ENCODE measurements around the gene CORO1A. TPM values are rescaled to one million over a fixed set of nuclear protein-coding genes. Genes with fewer than 3 reads are reported as not detected.

The CORO1A gene
- total RNA-seq, 1 experiment from 2014 or later, result 7.0 TPM

GRCh38 chr16:30179931-30180330 lies 3.5 kb upstream of the CORO1A start:
- Histone ChIP-seq H3K27me3 (ENCODE audit: insufficient read depth, low read length) (no peaks in the 10 kb centered on the region), H3K4me2 (ENCODE audit: low read length) (no peak overlapping the region), H4K20me1 (ENCODE audit: insufficient read depth) (no peaks in the 10 kb centered on the region), H2AFZ (ENCODE audit: low read depth, low read length, poor library complexity, severe bottlenecking) (no peak overlapping the region), H3K9me2 (ENCODE audit: insufficient read depth) (no peaks in the 10 kb centered on the region), H3K9me3 (ENCODE audit: control insufficient read depth in 1 of 2, insufficient read depth in 1 of 2, low read depth in 1 of 2, low read length in 2 of 2) (no peaks in the 10 kb centered on the region), H3K79me2 (ENCODE audit: insufficient read depth, low read length) (no peaks in the 10 kb centered on the region), H3K4me1 (ENCODE audit: control insufficient read depth in 1 of 2, insufficient read depth in 2 of 2, low read length in 2 of 2) (peaks cover 13 to 20% of the 10 kb centered on the region in 2 experiments; a peak in 3 of 4 replicates), H3K4me3 (replicated peaks in 1 of 2; ENCODE audit: low read depth in 1 of 2, low read length in 2 of 2) (no peak overlapping the region), H3K9ac (ENCODE audit: low read length) (no peak overlapping the region), H3K27ac (ENCODE audit: low read depth, low read length) (no peak overlapping the region), H3K36me3 (ENCODE audit: control insufficient read depth in 1 of 2, insufficient read depth in 2 of 2, low read length in 2 of 2) (no peaks in the 10 kb centered on the region)
- ATAC-seq, result no peak
- ChIA-PET POLR2A (no interaction called here), RAD21 (ENCODE audit: low non-redundant PET in 1 of 2, low total read pairs in 2 of 2, uncharacterized antibody in 2 of 2, unreplicated experiment in 2 of 2) (no interaction called here), CTCF (no interaction called here)
- no peak for DNase-seq (ENCODE audit: low read depth, low spot score)
- intact Hi-C loops (cut with micrococcal nuclease), result no loop called here
- no TSS peak for BruUV-seq (replicated peaks)
- TF ChIP-seq ZFX (IDR thresholded peaks at IDR 0.05) (no peak), TCF7L2 (IDR thresholded peaks at IDR 0.05; ENCODE audit: borderline replicate concordance, extremely low read depth, insufficient read depth, insufficient read length) (no peak), ATF3 (IDR thresholded peaks at IDR 0.05) (no peak), ZBTB33 (IDR thresholded peaks at IDR 0.05; ENCODE audit: extremely low read depth, insufficient replicate concordance, low read length) (no peak), ZNF274 (IDR thresholded peaks at IDR 0.05; ENCODE audit: low read depth, low read length) (no peak), MAX (IDR thresholded peaks at IDR 0.05) (no peak), CBX3 (IDR thresholded peaks at IDR 0.05; ENCODE audit: low read depth) (no peak), SP1 (IDR thresholded peaks at IDR 0.05; ENCODE audit: low read depth) (no peak), FOSL1 (IDR thresholded peaks at IDR 0.05; ENCODE audit: low read depth) (no peak), EZH2 (IDR thresholded peaks at IDR 0.05) (no peak), REST (IDR thresholded peaks at IDR 0.05; ENCODE audit: low read depth) (no peak), YY1 (IDR thresholded peaks at IDR 0.05; ENCODE audit: extremely low read depth, insufficient replicate concordance, low read depth, low read length) (no peak), CTCF (IDR thresholded peaks at IDR 0.05 in 2 of 3, conservative IDR thresholded peaks at IDR 0.05 in 1 of 3; ENCODE audit: borderline replicate concordance in 1 of 3, insufficient read depth in 1 of 3, low read depth in 2 of 3, low read length in 2 of 3) (no peak), EGR1 (IDR thresholded peaks at IDR 0.05; ENCODE audit: low read depth) (no peak), POLR2A (IDR thresholded peaks at IDR 0.05; ENCODE audit: borderline replicate concordance, extremely low read depth, insufficient read depth, insufficient read length) (no peak), JUND (IDR thresholded peaks at IDR 0.05) (no peak), RAD21 (IDR thresholded peaks at IDR 0.05; ENCODE audit: low read depth) (no peak), ELF1 (IDR thresholded peaks at IDR 0.05; ENCODE audit: borderline replicate concordance, low read depth) (no peak), EZH2phosphoT487 (IDR thresholded peaks at IDR 0.05; ENCODE audit: borderline replicate concordance) (no peak), POLR2AphosphoS5 (IDR thresholded peaks at IDR 0.05; ENCODE audit: low read depth, low read length) (no peak)
